HG03457 (cell line): ENCODE measurements around the gene EMC8.
A peak's percentile ranks its signal among the peaks of the same experiment; 100 is the strongest.
"Not testable (repeated sequence)": the region's sequence is repeated elsewhere in the genome, so short reads cannot be mapped to it uniquely, and the experiment has no call there.

Source experiments
- ATAC-seq: cut with Tn5 transposase; IDR thresholded peaks from one replicate; pipeline ENCODE4 v1.9.1; 2021; ENCODE audit warnings: moderate number of reproducible peaks; ENCODE audit not compliant: unreplicated experiment

The EMC8 gene

GRCh38 chr16:85799497-85800320 is at the start of gene EMC8, which contains the start of gene COX4I1:
TSS of gene EMC8 (minus strand) at chr16:85799544. CDS start at chr16:85799295, 249 bp downstream.
TSS of gene COX4I1 (plus strand) at chr16:85799695. CDS start at chr16:85801206, 1,511 bp downstream.
- peak; percentile 55 for ATAC-seq

GRCh38 chr16:85848986-85849385 is 49.6 kb upstream of the EMC8 start:
- no peak for ATAC-seq

DNA sequence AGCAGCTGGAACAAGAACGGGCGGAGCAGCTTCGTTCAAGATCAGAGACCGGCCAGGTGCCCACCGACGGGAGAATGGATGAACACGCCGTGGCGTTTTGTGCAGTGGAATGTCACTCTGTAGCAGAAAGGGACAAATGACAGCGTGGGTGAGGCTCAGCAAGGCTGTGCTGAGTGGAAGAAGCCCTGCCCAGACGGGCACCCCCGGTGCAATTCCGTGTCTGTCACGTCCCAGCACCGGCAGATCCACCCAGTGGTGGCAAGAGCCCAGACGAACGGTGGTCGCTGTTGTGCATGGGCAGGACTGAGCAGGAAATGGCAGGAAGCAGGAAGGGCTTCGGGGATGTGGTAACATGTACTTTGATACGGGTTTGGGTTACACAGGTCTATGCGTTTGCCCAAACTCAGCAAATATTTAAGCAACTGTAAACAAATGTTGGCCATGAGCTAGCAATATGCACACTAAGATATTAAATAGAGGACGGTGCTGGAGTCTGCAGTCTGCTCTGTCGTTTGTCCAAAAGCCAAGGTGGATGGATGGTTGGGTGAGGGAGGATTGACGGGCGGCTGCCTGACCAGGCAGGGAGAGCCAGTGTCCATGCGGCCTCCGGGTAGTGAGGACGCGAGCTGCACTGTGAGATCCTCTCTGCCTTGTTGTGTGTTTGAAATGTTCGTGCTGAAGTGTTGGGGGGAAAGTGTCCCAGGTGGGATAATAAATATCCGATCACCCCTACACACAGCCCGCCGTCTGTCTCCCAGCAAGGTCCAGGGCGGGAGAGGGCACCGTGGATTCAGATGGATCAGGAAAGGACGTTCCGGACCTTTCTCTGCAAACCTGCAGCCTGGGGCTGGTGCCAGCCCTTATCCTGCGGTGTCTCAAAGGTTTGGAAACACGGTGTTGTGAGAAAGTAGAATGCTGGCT is 48.6 kb upstream of the EMC8 start:
- no peak for ATAC-seq

DNA sequence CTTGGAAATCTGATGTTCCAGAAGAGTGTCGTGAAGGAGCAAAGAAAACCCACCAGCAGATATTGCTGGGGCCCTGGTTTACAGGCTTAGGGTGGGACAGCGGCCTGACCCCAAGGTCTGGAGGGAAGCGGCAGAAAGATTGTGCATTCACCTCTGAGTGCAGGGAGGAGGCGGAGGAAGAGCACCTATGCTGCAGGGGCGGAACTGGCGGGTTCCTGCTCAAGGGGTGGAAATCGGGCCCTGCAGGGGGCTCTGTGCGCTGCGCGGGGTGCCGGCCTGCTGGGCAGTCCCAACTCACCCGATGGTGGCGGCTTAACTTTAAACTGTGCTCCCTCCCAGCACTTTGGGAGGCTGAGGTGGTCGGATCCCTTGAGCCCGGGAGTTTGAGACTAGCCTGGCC is 47.7 kb upstream of the EMC8 start:
- no peak for ATAC-seq

DNA sequence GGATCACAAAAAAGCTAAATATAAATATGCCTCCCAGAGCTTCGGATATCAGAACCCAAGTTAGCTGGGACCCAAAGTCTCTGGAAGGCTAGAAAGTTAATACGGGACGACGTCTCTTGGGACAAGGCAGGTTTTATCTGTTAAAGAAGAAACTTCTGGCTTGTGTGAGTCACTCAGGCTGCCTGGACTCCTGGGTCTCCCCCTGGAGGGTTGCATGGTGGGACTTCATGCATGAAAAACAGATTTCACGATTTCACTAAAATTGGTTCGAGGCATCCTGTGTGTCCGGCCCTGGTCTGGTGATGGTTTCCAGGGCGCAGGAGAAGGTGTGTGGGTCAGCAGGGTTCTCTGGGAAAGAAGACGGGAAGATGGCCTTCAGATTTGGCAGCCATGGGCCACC is 47.1 kb upstream of the EMC8 start:
- no peak for ATAC-seq

DNA sequence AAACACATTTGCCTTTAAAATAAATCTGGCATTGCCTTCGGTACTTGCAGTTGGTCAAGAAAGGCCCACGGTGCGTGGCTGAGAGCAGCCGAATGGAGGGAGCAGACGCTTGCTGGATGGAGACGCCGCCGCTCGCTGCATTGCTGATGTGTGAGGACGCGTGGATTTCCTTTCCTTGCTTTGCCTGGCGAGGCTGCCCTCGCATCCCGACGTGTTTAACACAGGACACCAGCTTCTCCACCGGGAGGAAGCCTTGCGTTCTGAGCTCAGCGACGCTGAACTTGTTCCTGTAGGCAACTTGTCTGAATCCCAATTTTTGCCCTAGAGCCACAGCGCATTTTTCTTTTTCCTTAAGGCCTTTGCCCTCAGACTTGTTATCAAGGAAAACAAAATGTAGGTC is 45.9 kb upstream of the EMC8 start:
- ATAC-seq = no peak

DNA sequence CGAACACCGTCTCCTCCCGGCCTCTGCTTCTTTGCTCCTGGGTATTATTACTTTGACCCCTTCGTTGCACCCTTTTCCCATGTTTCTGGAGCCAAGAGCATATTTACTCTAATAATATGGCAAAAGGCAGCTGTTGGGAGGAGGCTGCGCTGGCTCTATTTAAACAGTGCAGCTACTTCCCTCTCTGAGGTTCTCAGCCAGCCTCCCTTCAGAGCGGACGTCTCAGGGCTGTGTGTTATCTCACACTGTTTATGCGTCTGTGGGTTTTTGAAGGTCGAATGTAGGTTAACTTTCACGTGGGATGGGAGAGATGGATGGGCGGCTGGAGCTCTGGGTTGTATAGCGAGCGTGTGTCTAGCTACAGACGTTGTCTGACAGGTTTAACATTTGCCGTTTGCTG is 45.4 kb upstream of the EMC8 start:
- no peak for ATAC-seq

- ATAC-seq = no peak
These were observed 44.8 kb upstream of the EMC8 start for GRCh38 chr16:85844169-85844481.

DNA sequence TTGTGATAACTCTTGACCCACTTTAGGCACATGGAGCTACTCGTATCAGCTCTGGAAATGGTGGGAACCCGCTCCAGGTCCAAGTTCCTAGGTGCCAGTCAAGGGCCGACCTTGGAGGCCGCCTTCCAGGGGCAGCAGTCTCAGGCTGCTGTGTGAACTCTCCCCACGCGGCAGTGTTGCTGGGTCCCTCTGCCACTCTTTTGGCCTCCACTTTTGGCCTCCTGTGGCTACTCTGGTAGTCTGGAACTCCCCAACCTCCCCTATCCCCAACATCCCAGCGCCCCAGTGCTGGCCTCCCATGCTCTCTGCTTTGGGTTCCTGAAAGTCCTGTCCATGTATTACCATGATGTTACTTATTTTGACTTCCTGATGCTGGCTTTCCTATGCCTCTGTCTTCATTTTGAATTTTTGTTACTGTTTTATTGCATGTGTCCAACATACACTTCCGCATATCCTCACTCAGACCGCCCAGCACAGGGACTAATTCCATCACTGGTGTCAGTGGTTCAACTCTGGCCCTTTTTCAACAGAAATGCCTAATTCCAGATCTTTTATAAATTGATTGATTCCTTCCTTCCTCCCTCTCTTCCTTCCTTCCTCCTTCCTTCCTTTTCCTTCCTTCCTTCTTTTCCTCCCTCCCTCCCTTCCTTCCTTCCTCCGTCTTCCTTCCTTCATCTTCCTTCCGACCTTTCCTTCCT is 44.3 kb upstream of the EMC8 start:
- no peak for ATAC-seq

- ATAC-seq = no peak
These were observed 43.5 kb upstream of the EMC8 start for GRCh38 chr16:85842848-85843247.

DNA sequence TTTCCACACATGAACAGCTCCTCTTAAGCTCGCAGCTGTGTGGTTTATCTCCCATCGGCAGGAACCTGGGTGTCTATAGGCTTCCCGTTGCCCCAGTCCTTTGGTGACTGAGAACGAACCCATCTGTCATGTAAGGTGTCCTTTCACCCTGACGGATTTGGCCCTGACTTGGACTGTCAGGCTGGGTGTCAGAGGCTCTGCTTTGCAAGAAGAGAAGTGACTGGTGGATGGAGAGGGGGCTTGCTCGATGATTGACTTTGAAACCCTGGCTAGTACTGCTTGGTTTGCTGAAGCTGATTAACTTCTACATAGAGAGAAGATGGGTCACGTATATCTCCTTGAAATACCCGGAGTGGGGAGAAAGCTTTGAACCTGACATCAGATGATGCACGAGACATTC is 43.1 kb upstream of the EMC8 start:
- no peak for ATAC-seq

GRCh38 chr16:85840801-85841200 is 41.5 kb upstream of the EMC8 start:
- ATAC-seq = no peak

DNA sequence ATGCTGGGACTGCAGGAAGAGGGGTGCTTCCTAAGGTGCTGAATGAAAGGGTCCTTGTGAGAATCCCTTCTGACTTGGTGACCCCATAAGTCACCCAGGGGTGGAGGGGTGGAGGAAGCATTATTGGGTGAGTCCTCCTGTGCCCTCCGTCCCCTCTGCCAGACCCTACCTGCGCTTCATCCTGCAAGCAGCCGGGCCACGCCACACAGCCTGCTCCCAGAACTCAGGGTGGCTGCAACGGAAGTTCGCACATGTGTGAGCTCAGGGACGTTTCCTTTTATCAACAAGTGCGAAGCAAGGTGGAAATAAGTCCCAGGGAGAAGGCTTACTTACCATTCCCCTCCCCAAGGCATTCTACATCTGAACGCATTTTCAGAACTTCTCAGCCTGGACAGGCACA is 41.1 kb upstream of the EMC8 start:
- ATAC-seq = no peak

DNA sequence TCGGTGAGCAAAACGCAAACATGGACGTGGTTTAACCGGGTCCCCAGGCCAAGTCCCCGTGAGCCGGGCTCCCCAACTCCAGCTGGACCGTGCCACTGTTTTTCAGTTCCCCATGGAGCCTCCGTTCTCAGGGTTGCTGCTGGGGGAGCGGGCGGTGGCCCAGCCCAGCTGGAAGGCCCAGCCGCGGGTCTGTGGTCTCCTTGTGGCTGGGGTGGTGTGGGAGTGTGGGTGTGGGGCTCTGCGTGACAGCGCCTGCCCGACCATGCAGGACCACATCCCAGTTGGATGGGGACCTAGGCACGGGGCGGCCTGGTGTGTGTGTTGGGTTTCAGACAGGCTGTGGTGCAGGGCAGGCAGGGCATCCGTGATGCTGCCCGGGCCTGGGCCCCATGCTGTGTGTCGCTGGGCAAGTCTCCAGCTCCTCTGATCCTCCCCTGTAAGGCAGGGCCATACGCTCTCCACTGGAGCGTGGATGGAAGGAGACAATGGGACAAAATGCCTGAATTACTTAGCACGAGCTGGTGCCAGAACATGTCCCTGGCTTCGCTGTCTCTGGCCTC is 40.4 kb upstream of the EMC8 start:
- no peak for ATAC-seq

GRCh38 chr16:85838876-85839585 is 39.7 kb upstream of the EMC8 start:
- no peak for ATAC-seq

DNA sequence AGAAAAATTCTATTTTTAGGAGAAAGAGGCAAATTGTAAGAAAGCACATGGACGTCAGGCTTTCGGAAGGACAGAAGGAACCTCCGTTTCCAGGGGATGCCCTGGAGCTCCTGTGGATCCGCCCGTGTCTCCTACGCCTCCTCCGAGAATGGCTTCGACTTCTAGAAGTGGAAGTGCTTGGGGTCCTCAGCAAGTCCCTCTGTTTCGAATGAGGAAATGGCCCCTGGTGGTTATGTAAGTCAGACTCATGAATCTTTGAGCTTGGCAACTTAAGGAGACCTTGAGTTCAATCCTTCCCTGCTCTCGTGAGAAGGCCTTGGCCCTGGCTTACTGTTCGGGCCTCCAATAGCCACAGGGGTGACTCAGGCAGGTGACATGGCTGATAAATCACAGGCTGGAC is 39.0 kb upstream of the EMC8 start:
- no peak for ATAC-seq

- ATAC-seq = not testable (repeated sequence)
These were observed 38.3 kb upstream of the EMC8 start for GRCh38 chr16:85837654-85838053.

DNA sequence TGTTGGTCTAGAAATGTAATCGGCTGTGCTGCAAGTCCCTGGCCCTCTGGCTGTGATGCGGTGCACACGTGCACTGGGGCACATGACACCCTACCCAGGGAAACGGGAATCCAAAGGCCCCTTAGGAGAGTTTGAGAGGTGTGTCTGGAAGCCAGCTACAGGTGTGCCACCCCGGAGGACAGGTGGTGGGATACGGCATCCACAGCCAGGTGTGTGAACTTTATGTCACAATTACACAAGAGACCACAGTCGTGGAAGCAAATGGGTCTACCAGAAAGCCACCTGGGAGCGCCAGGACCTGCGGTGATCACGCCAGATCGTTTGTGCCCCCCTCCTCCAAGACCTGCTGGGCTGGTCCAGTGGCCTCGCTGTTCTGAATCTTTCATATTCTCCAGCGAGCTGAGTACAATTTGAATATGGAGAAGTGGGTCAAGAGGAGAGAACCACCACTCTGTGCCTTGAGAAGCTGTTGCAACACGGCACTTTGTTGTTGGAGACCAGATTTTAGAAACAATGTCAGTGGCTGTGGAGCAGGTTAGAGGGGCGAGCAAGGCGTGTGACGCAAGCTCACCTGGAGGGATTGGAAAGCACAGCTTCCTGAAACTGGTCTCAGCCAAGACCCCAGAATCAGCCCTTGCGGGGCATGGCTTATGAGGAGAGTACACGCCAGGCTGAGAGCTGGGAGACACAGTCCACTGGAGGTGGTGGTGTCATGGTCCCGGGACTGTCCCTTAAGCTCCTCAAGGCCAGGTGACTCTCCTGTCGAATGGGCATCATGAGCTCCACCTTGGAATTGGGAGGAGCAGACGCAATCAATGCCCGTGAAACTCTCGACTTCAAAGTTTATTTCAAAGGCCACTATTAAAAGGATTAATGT is 37.6 kb upstream of the EMC8 start:
- ATAC-seq = no peak

DNA sequence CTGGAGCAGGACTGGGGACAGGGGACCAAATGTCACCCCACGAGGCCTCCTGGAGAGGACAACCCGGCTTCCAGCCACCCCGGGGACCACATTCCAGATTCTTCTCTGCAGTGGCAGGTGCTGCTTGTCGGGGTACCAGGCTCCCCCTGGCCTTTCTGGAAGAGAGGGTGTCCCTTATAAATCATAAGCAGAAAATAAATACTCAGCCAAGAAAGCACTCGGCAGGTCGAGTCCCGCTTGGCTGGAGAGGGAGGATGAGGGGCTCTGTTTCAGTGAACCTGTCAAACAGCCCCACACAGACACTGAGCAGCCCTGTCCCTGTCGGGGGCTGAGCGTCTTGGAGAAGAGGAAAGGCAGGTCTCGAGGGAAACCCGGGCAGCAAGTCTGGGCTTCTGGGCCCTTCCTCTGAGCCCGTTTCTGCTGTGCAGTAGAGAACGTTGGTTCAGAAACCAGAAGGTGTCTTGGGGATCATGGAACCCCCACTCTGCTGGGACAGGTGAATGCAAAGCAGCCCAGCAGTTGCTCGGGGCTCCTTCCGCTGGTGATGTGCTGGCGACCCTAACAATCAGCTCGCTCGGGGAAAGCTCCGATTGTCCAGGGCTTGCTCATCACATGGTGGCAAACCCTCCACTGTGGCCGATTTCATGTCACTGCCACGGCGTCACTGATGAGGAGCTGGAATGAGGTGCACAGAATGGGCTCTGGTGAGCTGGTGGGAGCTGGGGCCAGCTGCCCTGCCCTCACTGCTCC is 36.8 kb upstream of the EMC8 start:
- ATAC-seq = no peak
